Activated CD8-positive, alpha-beta T cell treated with anti-CD3 and anti-CD28 coated beads for 36 hours (primary cell): ENCODE measurements around the gene KIAA1614. TPM values are rescaled to one million over a fixed set of nuclear protein-coding genes. Genes with fewer than 3 reads are reported as not detected.

Source experiments
- ATAC-seq: fragments of 200-7000 bp; cut with Tn5 transposase; one replicate; pipeline ENCODE4 v1.10.0; 2021; ENCODE audit warnings: mild to moderate bottlenecking, moderate library complexity
- CTCF ChIA-PET: fragments of 350-600 bp; sonication (Branson Sonifier 250); formaldehyde crosslinking; loops from one replicate; lab custom pipeline; 2021; ENCODE audit warnings: antibody characterized with exemption; lab: Charles Lee
- POLR2A ChIA-PET: fragments of 350-600 bp; sonication (Branson Sonifier 250); formaldehyde crosslinking; loops from one replicate; lab custom pipeline; 2021; ENCODE audit warnings: antibody characterized with exemption; lab: Charles Lee
- DNase-seq: peaks from one replicate; pipeline ENCODE4 v3.0.0-alpha.2; 2020
- H3K27ac Mint-ChIP-seq: one replicate; pipeline ENCODE4 v1.8.0; 2021; ENCODE audit warnings: mild to moderate bottlenecking, mixed read lengths
- H3K27me3 Mint-ChIP-seq: one replicate; pipeline ENCODE4 v1.8.0; 2021; ENCODE audit warnings: mixed read lengths
- H3K36me3 Mint-ChIP-seq: one replicate; pipeline ENCODE4 v1.8.0; 2021; ENCODE audit warnings: low read depth, mixed read lengths
- H3K4me1 Mint-ChIP-seq: one replicate; pipeline ENCODE4 v1.8.0; 2021; ENCODE audit warnings: low read depth, mixed read lengths
- H3K4me3 Mint-ChIP-seq: one replicate; pipeline ENCODE4 v1.8.0; 2021; ENCODE audit warnings: mild to moderate bottlenecking, moderate library complexity, mixed read lengths
- H3K9me3 Mint-ChIP-seq: one replicate; pipeline ENCODE4 v1.8.0; 2021; ENCODE audit warnings: mixed read lengths
- intact Hi-C: fragments of 100-400 bp; cut with micrococcal nuclease; formaldehyde crosslinking; loops from one replicate; pipeline ENCODE4 v1.10.0; 2022
- total RNA-seq, 2 experiments: library from RNA; stranded (reverse); gene quantifications; one replicate each; pipeline ENCODE4 v1.2.3, GENCODE V29; 2021
- TF ChIP-seq, protein P1 (sequence below): fragments of 200-600 bp; IDR thresholded peaks from one replicate; pipeline ENCODE4 v1.8.0; 2022; ENCODE audit warnings: antibody characterized with exemption, mild to moderate bottlenecking

Gene KIAA1614
- total RNA-seq, 2 experiments from 2014 or later = 0.18 TPM; not detected in 1

GRCh38 chr1:180920702-180921101 lies 8.0 kb downstream of the KIAA1614 start:
- CTCF ChIA-PET = interaction anchor here (0.7 to 1.3 kb wide), 2 partner anchors 39 to 1092 kb away, joined by 3 to 5 read pairs; no protein-coding TSS in a partner anchor
- no peaks in the 10 kb centered on the region for H3K4me1 Mint-ChIP-seq
- intact Hi-C loops = no loop called here
- ATAC-seq = no peak
- TF ChIP-seq, protein P1, sequence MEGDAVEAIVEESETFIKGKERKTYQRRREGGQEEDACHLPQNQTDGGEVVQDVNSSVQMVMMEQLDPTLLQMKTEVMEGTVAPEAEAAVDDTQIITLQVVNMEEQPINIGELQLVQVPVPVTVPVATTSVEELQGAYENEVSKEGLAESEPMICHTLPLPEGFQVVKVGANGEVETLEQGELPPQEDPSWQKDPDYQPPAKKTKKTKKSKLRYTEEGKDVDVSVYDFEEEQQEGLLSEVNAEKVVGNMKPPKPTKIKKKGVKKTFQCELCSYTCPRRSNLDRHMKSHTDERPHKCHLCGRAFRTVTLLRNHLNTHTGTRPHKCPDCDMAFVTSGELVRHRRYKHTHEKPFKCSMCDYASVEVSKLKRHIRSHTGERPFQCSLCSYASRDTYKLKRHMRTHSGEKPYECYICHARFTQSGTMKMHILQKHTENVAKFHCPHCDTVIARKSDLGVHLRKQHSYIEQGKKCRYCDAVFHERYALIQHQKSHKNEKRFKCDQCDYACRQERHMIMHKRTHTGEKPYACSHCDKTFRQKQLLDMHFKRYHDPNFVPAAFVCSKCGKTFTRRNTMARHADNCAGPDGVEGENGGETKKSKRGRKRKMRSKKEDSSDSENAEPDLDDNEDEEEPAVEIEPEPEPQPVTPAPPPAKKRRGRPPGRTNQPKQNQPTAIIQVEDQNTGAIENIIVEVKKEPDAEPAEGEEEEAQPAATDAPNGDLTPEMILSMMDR = no peak
- H3K27ac Mint-ChIP-seq = no peak overlapping the region
- no peak overlapping the region for H3K4me3 Mint-ChIP-seq
- H3K9me3 Mint-ChIP-seq = no peaks in the 10 kb centered on the region
- H3K36me3 Mint-ChIP-seq = no peaks in the 10 kb centered on the region
- POLR2A ChIA-PET = no interaction called here
- H3K27me3 Mint-ChIP-seq = no peaks in the 10 kb centered on the region
- DNase-seq = no peak

DNA sequence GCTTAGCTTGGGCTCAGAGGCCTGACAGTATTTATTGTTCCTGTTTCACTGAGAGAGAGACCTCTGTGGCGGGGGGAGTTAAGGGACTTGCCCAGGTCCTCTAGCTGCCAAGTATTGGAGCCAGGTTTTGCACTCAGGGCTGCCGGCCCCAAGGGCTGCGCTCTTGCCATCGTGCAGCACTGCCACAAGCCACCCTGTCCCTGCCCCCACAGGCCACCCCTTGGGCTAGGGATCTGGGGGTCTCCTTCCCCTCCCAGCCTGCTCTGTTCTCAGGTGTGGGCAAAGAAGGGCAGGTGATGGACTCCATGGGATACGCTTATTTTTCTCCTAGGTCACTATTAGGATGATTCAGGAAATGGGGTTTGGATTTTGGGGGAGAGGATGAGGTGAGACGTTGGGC lies 8.7 kb downstream of the KIAA1614 start:
- Mint-ChIP-seq H3K27ac (no peak overlapping the region), H3K27me3 (no peaks in the 10 kb centered on the region), H3K36me3 (no peaks in the 10 kb centered on the region), H3K4me1 (peaks cover 2% of the 10 kb centered on the region), H3K4me3 (no peak overlapping the region), H3K9me3 (no peaks in the 10 kb centered on the region)
- TF ChIP-seq, protein P1 = no peak
- ChIA-PET POLR2A (no interaction called here), CTCF (interaction anchor here (0.7 to 1.3 kb wide), 2 partner anchors 39 to 1092 kb away, joined by 3 to 5 read pairs; no protein-coding TSS in a partner anchor)
- DNase-seq (no peak), ATAC-seq (no peak)
- intact Hi-C loops = no loop called here

DNA sequence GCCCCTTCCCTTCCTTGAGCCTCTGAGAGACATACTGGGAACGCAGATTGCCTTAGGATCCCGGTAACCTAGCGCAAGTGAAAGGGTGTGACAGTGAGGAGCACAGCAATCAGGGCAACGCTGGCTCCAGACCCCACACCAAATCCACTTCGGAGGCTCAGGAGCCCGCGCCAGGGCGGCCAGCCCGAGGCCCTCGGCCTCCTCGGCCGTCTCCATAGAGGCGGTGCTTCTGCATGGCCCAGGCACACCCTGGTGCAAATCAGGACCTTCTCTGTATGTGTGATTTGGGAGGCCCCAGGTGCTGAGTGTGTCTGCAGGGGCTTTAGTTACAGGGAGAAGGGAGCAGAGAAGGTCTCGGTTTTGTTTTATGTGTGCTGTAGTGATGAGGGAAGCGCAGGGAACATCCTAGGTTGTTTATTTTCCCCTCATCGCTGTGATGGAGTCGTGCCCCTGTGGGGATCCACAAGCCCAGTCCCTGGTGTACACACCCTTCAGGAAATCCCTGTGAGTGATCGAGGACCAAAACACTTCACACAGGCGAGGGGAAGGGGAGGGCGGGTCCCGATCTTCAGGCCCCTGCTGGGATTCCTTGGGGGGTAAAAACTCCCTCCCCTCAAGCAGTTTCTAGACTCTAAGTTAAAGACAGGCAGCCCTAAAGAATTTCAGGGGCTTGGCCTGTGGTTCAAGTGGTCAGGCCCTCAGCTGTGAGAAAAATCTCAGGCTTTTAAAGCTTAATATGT lies 9.4 kb downstream of the KIAA1614 start:
- Mint-ChIP-seq H3K4me1 (peaks cover 8% of the 10 kb centered on the region), H3K4me3 (no peak overlapping the region), H3K36me3 (no peaks in the 10 kb centered on the region), H3K9me3 (no peaks in the 10 kb centered on the region), H3K27ac (no peak overlapping the region), H3K27me3 (no peaks in the 10 kb centered on the region)
- TF ChIP-seq, protein P1 = no peak
- ChIA-PET CTCF (no interaction called here), POLR2A (no interaction called here)
- ATAC-seq = no peak
- DNase-seq = no peak
- intact Hi-C loops = no loop called here

GRCh38 chr1:180922631-180923015 lies 9.9 kb downstream of the KIAA1614 start:
- H3K27me3 Mint-ChIP-seq = no peaks in the 10 kb centered on the region
- DNase-seq (no peak), ATAC-seq (no peak)
- H3K4me1 Mint-ChIP-seq = peaks cover 8% of the 10 kb centered on the region
- H3K9me3 Mint-ChIP-seq = no peaks in the 10 kb centered on the region
- ChIA-PET CTCF (no interaction called here), POLR2A (no interaction called here)
- intact Hi-C loops = no loop called here
- H3K27ac Mint-ChIP-seq = no peak overlapping the region
- H3K4me3 Mint-ChIP-seq = no peak overlapping the region
- no peaks in the 10 kb centered on the region for H3K36me3 Mint-ChIP-seq
- TF ChIP-seq, protein P1 = no peak

DNA sequence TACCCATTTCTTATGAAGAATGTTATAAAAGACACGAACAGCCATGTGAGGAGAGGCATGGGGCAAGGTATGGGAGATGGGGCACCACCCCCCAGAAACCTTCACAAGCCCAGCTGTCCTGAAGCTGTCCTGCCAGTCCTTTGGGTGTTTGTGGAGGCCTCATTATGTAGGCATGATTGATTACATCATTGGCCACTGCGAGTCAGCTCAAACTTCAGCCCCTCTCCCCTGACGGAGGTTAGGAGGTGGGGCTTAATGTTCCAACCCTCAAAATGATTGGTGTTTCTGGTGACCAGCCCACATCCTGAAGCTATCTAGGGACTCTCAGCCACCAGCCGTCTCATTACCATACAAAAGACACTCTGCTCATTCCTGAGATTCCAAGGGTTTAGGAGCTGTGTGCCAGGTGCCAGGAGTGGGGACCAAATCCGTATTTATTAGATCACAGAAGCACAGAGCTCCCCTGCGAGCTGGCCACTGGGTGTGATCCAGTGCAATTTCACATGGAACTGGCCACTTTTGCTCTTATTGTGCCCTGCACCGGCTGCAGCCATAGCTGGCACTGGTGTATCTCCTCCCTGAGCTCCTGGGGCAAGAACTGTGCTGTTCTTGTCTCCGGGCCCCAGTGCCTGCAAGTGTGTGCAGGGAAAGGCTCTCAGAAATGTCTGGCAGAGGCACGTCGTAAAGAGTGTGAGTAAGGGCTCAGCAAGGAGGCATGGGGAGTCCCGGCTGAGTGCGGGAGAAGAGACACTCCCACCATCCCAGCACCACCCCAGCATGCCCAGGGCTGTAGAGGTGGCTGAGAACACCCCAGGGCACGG lies 10.5 kb downstream of the KIAA1614 start:
- ChIA-PET CTCF (no interaction called here), POLR2A (no interaction called here)
- no peaks in the 10 kb centered on the region for H3K9me3 Mint-ChIP-seq
- intact Hi-C loops = no loop called here
- ATAC-seq = no peak
- H3K4me3 Mint-ChIP-seq = no peak overlapping the region
- H3K4me1 Mint-ChIP-seq = peaks cover 8% of the 10 kb centered on the region
- no peaks in the 10 kb centered on the region for H3K27me3 Mint-ChIP-seq
- no peak for DNase-seq
- no peaks in the 10 kb centered on the region for H3K36me3 Mint-ChIP-seq
- TF ChIP-seq, protein P1 = no peak
- H3K27ac Mint-ChIP-seq = no peak overlapping the region
